HepG2 (cell line): Measurements from ENCODE around the gene GNB3. TPM values are rescaled to one million over a fixed set of nuclear protein-coding genes. Genes with fewer than 3 reads are reported as not detected.

ENCODE experiments used
- CBFB ChIP-seq: sonication (generic); formaldehyde crosslinking; IDR thresholded peaks from 2 replicates; pipeline ENCODE4 v1.4.0; 2020; ENCODE audit warnings: missing genetic modification reagents
- GTF2F1 ChIP-seq: fragments of 150-350 bp; IDR thresholded peaks from 2 replicates; pipeline ENCODE4 v1.6.1; 2014; ENCODE audit warnings: low read length
- HDAC1 ChIP-seq: sonication (generic); formaldehyde crosslinking; IDR thresholded peaks from 2 replicates; pipeline ENCODE4 v1.5.1; 2020; ENCODE audit warnings: mild to moderate bottlenecking, missing genetic modification reagents
- HNRNPH1 ChIP-seq: fragments of 200-400 bp; formaldehyde crosslinking; optimal IDR thresholded peaks from 2 replicates; pipeline ENCODE3; 2017; ENCODE audit warnings: mild to moderate bottlenecking, low read depth, low read length
- KLF6 ChIP-seq: IDR thresholded peaks from 2 replicates; pipeline ENCODE4 v1.8.0; 2016; ENCODE audit warnings: missing biosample characterization, missing genetic modification reagents
- MAFG ChIP-seq: sonication (generic); formaldehyde crosslinking; IDR thresholded peaks from 2 replicates; pipeline ENCODE4 v1.5.1; 2020; ENCODE audit warnings: mild to moderate bottlenecking, missing genetic modification reagents
- NFYB ChIP-seq: sonication (generic); formaldehyde crosslinking; IDR thresholded peaks from 2 replicates; pipeline ENCODE4 v1.4.0; 2020; ENCODE audit warnings: missing genetic modification reagents
- RBAK ChIP-seq: sonication (generic); formaldehyde crosslinking; IDR thresholded peaks from 2 replicates; pipeline ENCODE4 v1.5.1; 2020; ENCODE audit warnings: mild to moderate bottlenecking, missing genetic modification reagents
- RBFOX2 ChIP-seq: fragments of 200-400 bp; formaldehyde crosslinking; IDR thresholded peaks from 2 replicates; pipeline ENCODE4 v1.6.1; 2017; ENCODE audit warnings: low read depth, mild to moderate bottlenecking, low read length
- TGIF2 ChIP-seq: IDR thresholded peaks from 2 replicates; pipeline ENCODE4 v1.6.1; 2016; ENCODE audit warnings: control low read depth, missing compliant biosample characterization
- THAP11 ChIP-seq: IDR thresholded peaks from 2 replicates; pipeline ENCODE4 v1.6.1; 2016; ENCODE audit warnings: missing biosample characterization, missing genetic modification reagents
- ZNF20 ChIP-seq: sonication (generic); formaldehyde crosslinking; IDR thresholded peaks from 2 replicates; pipeline ENCODE4 v1.4.0; 2020; ENCODE audit warnings: mild to moderate bottlenecking, moderate library complexity, missing genetic modification reagents
- ZSCAN29 ChIP-seq: sonication (generic); formaldehyde crosslinking; conservative IDR thresholded peaks from 2 replicates; pipeline ENCODE4 v1.4.0; 2020; ENCODE audit warnings: mild to moderate bottlenecking, missing genetic modification reagents
- polyA plus RNA-seq, 8 experiments: library from polyadenylated mRNA; depleted of rRNA in 3 of 8; stranded (reverse) in 7 of 8; unstranded in 1 of 8; fragments of >200 nt; fragmentation: Illumina TruSeq in 4 of 8; extraction: Trizol in 4 of 8; gene quantifications; 2 replicates each; pipeline versions ENCODE4 v1.2.1 to v1.2.3, GENCODE V29; 2011 to 2016; ENCODE audit warnings: low read depth in 4 of 8, missing spikeins in 1 of 8, mixed read lengths in 1 of 8; ENCODE audit not compliant: insufficient read depth in 1 of 8
- total RNA-seq, 5 experiments: library from RNA; depleted of rRNA; stranded (reverse); fragments of >200 nt; fragmentation: Illumina TruSeq; extraction: Trizol; gene quantifications; 2 replicates each; pipeline ENCODE4 v1.2.3, GENCODE V29; 2016; ENCODE audit warnings: low read depth in 1 of 5
- TF ChIP-seq, protein P1 (sequence below): sonication (generic); formaldehyde crosslinking; IDR thresholded peaks from 2 replicates; pipeline ENCODE4; 2020; ENCODE audit warnings: missing genetic modification reagents, mild to moderate bottlenecking, borderline replicate concordance
- TF ChIP-seq, protein P2 (sequence below): sonication (generic); formaldehyde crosslinking; IDR thresholded peaks from 2 replicates; pipeline ENCODE4 v1.4.0; 2020; ENCODE audit warnings: missing genetic modification reagents
- TF ChIP-seq, protein P3 (sequence below): sonication (generic); formaldehyde crosslinking; IDR thresholded peaks from 2 replicates; pipeline ENCODE4 v1.4.0; 2020; ENCODE audit warnings: missing genetic modification reagents
- TF ChIP-seq, protein P4 (sequence below): sonication (generic); formaldehyde crosslinking; IDR thresholded peaks from 2 replicates; pipeline ENCODE4 v1.5.0; 2020; ENCODE audit warnings: missing genetic modification reagents
- TF ChIP-seq, protein P5 (sequence below): sonication (generic); formaldehyde crosslinking; IDR thresholded peaks from 2 replicates; pipeline ENCODE4 v1.4.0; 2020; ENCODE audit warnings: low read depth, mild to moderate bottlenecking, missing genetic modification reagents

Gene GNB3
- total and polyA plus RNA-seq, 2 of the 13 experiments (the other 11 are each of a cell fraction or from before 2014, with no cell fraction given) = 1.3 to 3.6 TPM

DNA sequence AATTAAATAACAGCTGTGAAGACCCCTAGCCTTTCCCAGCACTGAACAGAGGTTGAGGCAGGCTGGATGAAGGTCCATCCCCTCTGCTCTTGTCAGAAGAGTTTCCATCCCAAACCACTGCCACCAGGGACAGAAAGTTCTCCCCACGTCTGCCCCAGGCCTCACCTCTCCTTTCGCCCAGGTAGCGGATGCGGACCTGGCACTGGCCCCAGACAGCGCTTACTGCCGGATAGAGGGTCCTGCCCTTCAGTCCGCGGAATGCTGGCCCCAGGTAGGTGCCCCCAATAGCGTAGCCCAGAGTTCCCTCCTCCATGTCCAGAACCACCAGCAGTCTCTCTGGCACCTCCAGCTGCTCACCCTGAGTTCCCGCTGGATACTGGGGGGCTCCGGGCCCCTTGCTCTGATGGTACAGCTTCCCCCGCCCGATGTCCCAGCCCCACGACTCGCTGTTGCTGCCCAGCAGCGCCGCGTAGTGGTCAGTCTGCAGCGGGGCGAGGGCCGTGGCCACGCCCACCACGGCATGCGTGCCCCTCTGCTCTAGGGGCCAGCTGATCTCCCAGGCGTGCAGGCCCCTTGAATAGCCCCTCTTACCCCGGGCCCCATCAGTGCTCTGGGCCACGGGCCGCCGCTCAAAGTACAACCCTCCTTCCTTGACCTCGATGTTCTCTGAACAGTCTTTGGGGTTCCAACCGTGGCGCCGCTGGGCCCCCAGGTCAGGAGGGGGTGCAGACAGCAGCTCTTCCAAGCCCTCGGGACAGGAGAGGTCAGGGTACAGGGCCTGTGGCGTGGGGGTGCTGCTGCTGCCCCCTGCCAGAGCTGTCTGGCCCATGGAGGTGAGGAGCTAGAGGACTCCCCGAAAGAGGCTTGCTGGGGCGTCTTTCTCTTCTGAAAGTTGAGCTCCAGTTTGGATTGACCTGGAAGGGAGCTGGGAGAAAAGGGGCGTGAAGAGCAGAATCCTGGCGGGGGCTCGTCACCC, 31.6 kb downstream of the GNB3 start (continued):
- TF ChIP-seq, protein P1, sequence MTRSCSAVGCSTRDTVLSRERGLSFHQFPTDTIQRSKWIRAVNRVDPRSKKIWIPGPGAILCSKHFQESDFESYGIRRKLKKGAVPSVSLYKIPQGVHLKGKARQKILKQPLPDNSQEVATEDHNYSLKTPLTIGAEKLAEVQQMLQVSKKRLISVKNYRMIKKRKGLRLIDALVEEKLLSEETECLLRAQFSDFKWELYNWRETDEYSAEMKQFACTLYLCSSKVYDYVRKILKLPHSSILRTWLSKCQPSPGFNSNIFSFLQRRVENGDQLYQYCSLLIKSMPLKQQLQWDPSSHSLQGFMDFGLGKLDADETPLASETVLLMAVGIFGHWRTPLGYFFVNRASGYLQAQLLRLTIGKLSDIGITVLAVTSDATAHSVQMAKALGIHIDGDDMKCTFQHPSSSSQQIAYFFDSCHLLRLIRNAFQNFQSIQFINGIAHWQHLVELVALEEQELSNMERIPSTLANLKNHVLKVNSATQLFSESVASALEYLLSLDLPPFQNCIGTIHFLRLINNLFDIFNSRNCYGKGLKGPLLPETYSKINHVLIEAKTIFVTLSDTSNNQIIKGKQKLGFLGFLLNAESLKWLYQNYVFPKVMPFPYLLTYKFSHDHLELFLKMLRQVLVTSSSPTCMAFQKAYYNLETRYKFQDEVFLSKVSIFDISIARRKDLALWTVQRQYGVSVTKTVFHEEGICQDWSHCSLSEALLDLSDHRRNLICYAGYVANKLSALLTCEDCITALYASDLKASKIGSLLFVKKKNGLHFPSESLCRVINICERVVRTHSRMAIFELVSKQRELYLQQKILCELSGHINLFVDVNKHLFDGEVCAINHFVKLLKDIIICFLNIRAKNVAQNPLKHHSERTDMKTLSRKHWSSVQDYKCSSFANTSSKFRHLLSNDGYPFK (CRISPR knock-in tag) = peak; percentile 20; the same call in 1 of the 2 replicates
- TF ChIP-seq, protein P2, sequence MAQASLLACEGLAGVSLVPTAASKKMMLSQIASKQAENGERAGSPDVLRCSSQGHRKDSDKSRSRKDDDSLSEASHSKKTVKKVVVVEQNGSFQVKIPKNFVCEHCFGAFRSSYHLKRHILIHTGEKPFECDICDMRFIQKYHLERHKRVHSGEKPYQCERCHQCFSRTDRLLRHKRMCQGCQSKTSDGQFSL (CRISPR knock-in tag) = peak; percentile 57
- TF ChIP-seq GTF2F1 = no peak
- TF ChIP-seq, protein P3, sequence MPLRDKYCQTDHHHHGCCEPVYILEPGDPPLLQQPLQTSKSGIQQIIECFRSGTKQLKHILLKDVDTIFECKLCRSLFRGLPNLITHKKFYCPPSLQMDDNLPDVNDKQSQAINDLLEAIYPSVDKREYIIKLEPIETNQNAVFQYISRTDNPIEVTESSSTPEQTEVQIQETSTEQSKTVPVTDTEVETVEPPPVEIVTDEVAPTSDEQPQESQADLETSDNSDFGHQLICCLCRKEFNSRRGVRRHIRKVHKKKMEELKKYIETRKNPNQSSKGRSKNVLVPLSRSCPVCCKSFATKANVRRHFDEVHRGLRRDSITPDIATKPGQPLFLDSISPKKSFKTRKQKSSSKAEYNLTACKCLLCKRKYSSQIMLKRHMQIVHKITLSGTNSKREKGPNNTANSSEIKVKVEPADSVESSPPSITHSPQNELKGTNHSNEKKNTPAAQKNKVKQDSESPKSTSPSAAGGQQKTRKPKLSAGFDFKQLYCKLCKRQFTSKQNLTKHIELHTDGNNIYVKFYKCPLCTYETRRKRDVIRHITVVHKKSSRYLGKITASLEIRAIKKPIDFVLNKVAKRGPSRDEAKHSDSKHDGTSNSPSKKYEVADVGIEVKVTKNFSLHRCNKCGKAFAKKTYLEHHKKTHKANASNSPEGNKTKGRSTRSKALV = 0 out of 2 replicates have a peak, but pooled peaks have one; percentile 45
- no peak for TF ChIP-seq ZNF20 (CRISPR knock-in tag)
- no peak for TF ChIP-seq KLF6 (CRISPR knock-in tag)
- peak; percentile 4 for TF ChIP-seq HNRNPH1
- TF ChIP-seq CBFB (CRISPR knock-in tag) = peak; percentile 73
- TF ChIP-seq MAFG (CRISPR knock-in tag) = no peak
- no peak for TF ChIP-seq TGIF2 (CRISPR knock-in tag)
- TF ChIP-seq, protein P4, sequence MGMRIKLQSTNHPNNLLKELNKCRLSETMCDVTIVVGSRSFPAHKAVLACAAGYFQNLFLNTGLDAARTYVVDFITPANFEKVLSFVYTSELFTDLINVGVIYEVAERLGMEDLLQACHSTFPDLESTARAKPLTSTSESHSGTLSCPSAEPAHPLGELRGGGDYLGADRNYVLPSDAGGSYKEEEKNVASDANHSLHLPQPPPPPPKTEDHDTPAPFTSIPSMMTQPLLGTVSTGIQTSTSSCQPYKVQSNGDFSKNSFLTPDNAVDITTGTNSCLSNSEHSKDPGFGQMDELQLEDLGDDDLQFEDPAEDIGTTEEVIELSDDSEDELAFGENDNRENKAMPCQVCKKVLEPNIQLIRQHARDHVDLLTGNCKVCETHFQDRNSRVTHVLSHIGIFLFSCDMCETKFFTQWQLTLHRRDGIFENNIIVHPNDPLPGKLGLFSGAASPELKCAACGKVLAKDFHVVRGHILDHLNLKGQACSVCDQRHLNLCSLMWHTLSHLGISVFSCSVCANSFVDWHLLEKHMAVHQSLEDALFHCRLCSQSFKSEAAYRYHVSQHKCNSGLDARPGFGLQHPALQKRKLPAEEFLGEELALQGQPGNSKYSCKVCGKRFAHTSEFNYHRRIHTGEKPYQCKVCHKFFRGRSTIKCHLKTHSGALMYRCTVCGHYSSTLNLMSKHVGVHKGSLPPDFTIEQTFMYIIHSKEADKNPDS (CRISPR knock-in tag) = 0 out of 2 replicates have a peak, but pooled peaks have one; percentile 57
- TF ChIP-seq RBAK (CRISPR knock-in tag) = no peak
- peak; percentile 67; the same call in 1 of the 2 replicates for TF ChIP-seq ZSCAN29 (CRISPR knock-in tag)
- peak; percentile 88 for TF ChIP-seq RBFOX2
- TF ChIP-seq, protein P5, sequence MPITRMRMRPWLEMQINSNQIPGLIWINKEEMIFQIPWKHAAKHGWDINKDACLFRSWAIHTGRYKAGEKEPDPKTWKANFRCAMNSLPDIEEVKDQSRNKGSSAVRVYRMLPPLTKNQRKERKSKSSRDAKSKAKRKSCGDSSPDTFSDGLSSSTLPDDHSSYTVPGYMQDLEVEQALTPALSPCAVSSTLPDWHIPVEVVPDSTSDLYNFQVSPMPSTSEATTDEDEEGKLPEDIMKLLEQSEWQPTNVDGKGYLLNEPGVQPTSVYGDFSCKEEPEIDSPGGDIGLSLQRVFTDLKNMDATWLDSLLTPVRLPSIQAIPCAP = no peak
- peak; percentile 56 for TF ChIP-seq THAP11 (CRISPR knock-in tag)
- peak; percentile 30; the same call in 1 of the 2 replicates for TF ChIP-seq NFYB (CRISPR knock-in tag)
- peak; percentile 70 for TF ChIP-seq HDAC1
